Neuronal stem cell (in vitro differentiated cells): ENCODE measurements around the gene CIDEB.

Experiments used
- DNase-seq: peaks from one replicate; pipeline ENCODE4 v3.0.0-alpha.2; 2013; ENCODE audit warnings: low spot score
- H2AFZ ChIP-seq: one replicate; pipeline ENCODE4 v1.6.1; 2013; ENCODE audit warnings: mild to moderate bottlenecking, low read length, inconsistent platforms
- H2AK5ac ChIP-seq: 2 replicates; pipeline ENCODE4 v1.6.1; 2013; ENCODE audit warnings: low read depth, mild to moderate bottlenecking, inconsistent platforms, low read length, moderate library complexity, mixed read lengths
- H2BK120ac ChIP-seq: 2 replicates; pipeline ENCODE4 v1.6.1; 2013; ENCODE audit warnings: low read depth, mild to moderate bottlenecking, inconsistent platforms, low read length, moderate library complexity, mixed read lengths
- H2BK12ac ChIP-seq: one replicate; pipeline ENCODE4 v1.6.1; 2013; ENCODE audit warnings: low read length, inconsistent platforms
- H2BK15ac ChIP-seq: 2 replicates; pipeline ENCODE4 v1.6.1; 2013; ENCODE audit warnings: mild to moderate bottlenecking, low read length, inconsistent platforms, mixed read lengths
- H2BK5ac ChIP-seq: one replicate; pipeline ENCODE4 v1.6.1; 2013; ENCODE audit warnings: inconsistent platforms, mild to moderate bottlenecking, low read length, moderate library complexity
- H3K14ac ChIP-seq: one replicate; pipeline ENCODE4 v1.6.1; 2013; ENCODE audit warnings: low read length, inconsistent platforms
- H3K18ac ChIP-seq: 2 replicates; pipeline ENCODE4 v1.6.1; 2013; ENCODE audit warnings: low read length, inconsistent platforms
- H3K23ac ChIP-seq: 2 replicates; pipeline ENCODE4 v1.6.1; 2013; ENCODE audit warnings: low read depth, mild to moderate bottlenecking, mixed read lengths, low read length, inconsistent platforms; ENCODE audit not compliant: poor library complexity
- H3K27ac ChIP-seq: replicated peaks from 3 replicates; pipeline ENCODE4 v1.5.1; 2013; ENCODE audit warnings: low read length, inconsistent platforms
- H3K27me3 ChIP-seq, 3 experiments: 2 replicates each; pipeline ENCODE4 v1.6.1; 2013; ENCODE audit warnings: low read length in 3 of 3, mild to moderate bottlenecking in 2 of 3, inconsistent platforms in 1 of 3, low read depth in 1 of 3, mixed read lengths in 1 of 3, moderate library complexity in 1 of 3; ENCODE audit not compliant: control insufficient read depth in 3 of 3, insufficient read depth in 3 of 3
- H3K36me3 ChIP-seq, 2 donors: replicated peaks in 1 of 2; 2 replicates each; pipeline ENCODE4 v1.6.1; 2013; ENCODE audit warnings: low read length in 2 of 2; ENCODE audit not compliant: control insufficient read depth in 2 of 2, insufficient read depth in 2 of 2
- H3K4ac ChIP-seq: 2 replicates; pipeline ENCODE4 v1.6.1; 2013; ENCODE audit warnings: inconsistent platforms, mild to moderate bottlenecking, low read length, moderate library complexity
- H3K4me1 ChIP-seq, 2 donors: 1 replicate in 1 of 2; 2 replicates in 1 of 2; pipeline ENCODE4 v1.6.1; 2013; ENCODE audit warnings: low read length in 2 of 2, low read depth in 1 of 2; ENCODE audit not compliant: control insufficient read depth in 2 of 2, insufficient read depth in 1 of 2
- H3K4me2 ChIP-seq: one replicate; pipeline ENCODE4 v1.6.1; 2013; ENCODE audit warnings: mild to moderate bottlenecking, low read length, inconsistent platforms; ENCODE audit not compliant: insufficient read depth, poor library complexity, severe bottlenecking
- H3K4me3 ChIP-seq, 2 donors: 2 replicates each; pipeline ENCODE4 v1.5.1; 2013; ENCODE audit warnings: low read length in 2 of 2, mild to moderate bottlenecking in 2 of 2, inconsistent platforms in 1 of 2, moderate library complexity in 1 of 2
- H3K79me1 ChIP-seq: one replicate; pipeline ENCODE4 v1.6.1; 2013; ENCODE audit warnings: low read depth, mild to moderate bottlenecking, inconsistent platforms, low read length, moderate library complexity
- H3K9ac ChIP-seq: one replicate; pipeline ENCODE4 v1.6.1; 2013; ENCODE audit warnings: mild to moderate bottlenecking, low read depth, low read length, inconsistent platforms; ENCODE audit not compliant: poor library complexity
- H3K9me3 ChIP-seq, 2 donors: replicated peaks in 1 of 2; 2 replicates each; pipeline versions ENCODE3 to v1.6.1; 2013; ENCODE audit warnings: low read length in 2 of 2, mild to moderate bottlenecking in 2 of 2, inconsistent platforms in 1 of 2, low read depth in 1 of 2, mixed read lengths in 1 of 2, moderate library complexity in 1 of 2; ENCODE audit not compliant: control insufficient read depth in 2 of 2, insufficient read depth in 1 of 2
- H4K8ac ChIP-seq: one replicate; pipeline ENCODE4 v1.6.1; 2013; ENCODE audit warnings: low read depth, mild to moderate bottlenecking, inconsistent platforms, low read length, moderate library complexity
- H4K91ac ChIP-seq: one replicate; pipeline ENCODE4 v1.6.1; 2013; ENCODE audit warnings: low read length, low read depth, mild to moderate bottlenecking, inconsistent platforms; ENCODE audit not compliant: poor library complexity
- WGBS, 2 donors: extraction: QIAGEN DNeasy Blood & Tissue Kit; methylation state at CpG; one replicate each; pipeline ENCODE4 v1.1.7; 2013; ENCODE audit warnings: missing lambda C conversion rate in 2 of 2, mixed read lengths in 1 of 2; ENCODE audit not compliant: insufficient read length in 2 of 2, insufficient replicate concordance in 1 of 2; ENCODE audit errors: extremely low coverage in 2 of 2; 5-methylcytosine and 5-hydroxymethylcytosine counted together

The CIDEB gene

GRCh38 chr14:24304019-24304387 lies 3.8 kb downstream of the CIDEB start:
- Histone ChIP-seq H3K4me1 (peaks cover 7 to 9% of the 10 kb centered on the region in 2 donors), H4K91ac (peak overlapping the region; percentile 44), H3K23ac (no peak overlapping the region), H2BK5ac (no peak overlapping the region), H3K27me3 (no peaks in the 10 kb centered on the region), H2BK15ac (no peak overlapping the region), H4K8ac (no peak overlapping the region), H3K27ac (no peak overlapping the region), H3K18ac (no peak overlapping the region), H3K79me1 (peaks cover 7% of the 10 kb centered on the region), H2BK12ac (no peak overlapping the region), H3K9ac (no peak overlapping the region), H2AK5ac (no peak overlapping the region), H3K36me3 (peaks cover 44 to 78% of the 10 kb centered on the region in 2 donors), H3K14ac (no peak overlapping the region), H3K9me3 (no peaks in the 10 kb centered on the region), H3K4ac (no peak overlapping the region), H3K4me3 (no peak overlapping the region), H2BK120ac (no peak overlapping the region), H3K4me2 (no peak overlapping the region), H2AFZ (no peak overlapping the region)
- WGBS, 2 donors, result no CpG with 5 or more reads among the region's 11 CpGs
- no peak for DNase-seq

- H2BK12ac ChIP-seq, result no peak overlapping the region
- no peak for DNase-seq
- whole genome bisulfite sequencing, 2 donors, result no CpG with 5 or more reads among the region's 16 CpGs
Observed at GRCh38 chr14:24300326-24300980, 7.3 kb downstream of the CIDEB start.

DNA sequence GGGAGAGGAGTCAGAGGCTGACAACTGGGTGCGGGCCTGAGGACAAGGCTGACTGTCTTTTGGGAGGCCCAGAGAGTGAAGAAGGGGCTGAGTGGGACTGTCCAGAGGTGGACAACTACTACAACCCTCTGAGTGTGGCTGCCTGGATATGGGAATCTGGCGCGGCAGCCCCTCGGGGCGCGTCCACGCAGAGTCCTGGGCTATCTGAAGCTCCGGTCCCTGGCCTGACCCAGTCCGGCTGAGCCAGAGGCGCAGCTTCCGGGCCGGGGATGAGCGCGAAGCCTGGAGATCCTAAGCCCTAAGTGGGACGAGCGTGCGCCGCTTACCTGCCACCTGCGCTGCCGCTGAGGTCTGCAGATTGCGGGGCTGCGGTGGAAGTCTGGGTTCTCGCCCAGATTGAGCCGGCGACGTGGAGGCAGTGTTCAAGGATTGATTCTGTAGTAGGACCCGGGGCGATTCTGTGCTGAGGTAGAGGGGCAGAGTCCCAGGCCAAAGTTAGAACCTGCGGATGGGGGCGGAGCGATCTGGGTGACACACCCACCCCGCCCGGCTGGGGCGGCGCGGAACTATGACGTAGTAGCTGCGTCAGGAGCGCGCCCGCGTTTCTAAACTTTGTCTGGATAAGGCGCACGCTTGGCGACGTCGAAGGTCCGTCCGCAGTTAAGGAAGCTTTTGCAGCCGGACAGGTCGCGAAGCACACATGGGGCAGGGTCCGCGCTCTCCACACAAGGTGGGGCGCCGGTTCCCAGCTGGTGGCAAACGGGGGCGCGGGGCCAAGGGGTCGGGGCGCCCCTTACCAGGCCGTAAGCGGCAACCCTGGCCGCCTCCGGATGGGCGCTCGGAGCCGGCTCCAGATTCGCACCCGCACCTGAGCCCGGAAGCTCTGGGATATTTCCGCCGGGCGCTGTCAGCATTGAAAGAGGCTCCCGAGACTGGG lies 8.3 kb downstream of the CIDEB start, which contains the start of the genes DHRS1 and NOP9:
TSS of gene DHRS1 (minus strand) at position 526 of the 937 bp plus-strand sequence. CDS start 674 bp downstream, outside the sequence.
TSS of gene NOP9 (plus strand) at position 596 of the 937 bp plus-strand sequence. CDS start at position 701, 105 bp downstream.
- no peak within 1 kb of the TSS for H2BK12ac ChIP-seq
- WGBS, 2 donors, result no CpG with 5 or more reads among the region's 75 CpGs
- no peak within 1 kb of the TSS for H4K8ac ChIP-seq
- H3K4me3 ChIP-seq, result peak within 1 kb of the TSS; percentile 91 to 98
- peak within 1 kb of the TSS; percentile 92 for H3K9ac ChIP-seq
- H2AK5ac ChIP-seq, result peak within 1 kb of the TSS; percentile 27
- H3K23ac ChIP-seq, result no peak within 1 kb of the TSS
- peak within 1 kb of the TSS; percentile 67 for H2BK5ac ChIP-seq
- peak within 1 kb of the TSS; percentile 88 for H3K4me2 ChIP-seq
- peak within 1 kb of the TSS; percentile 97 for H3K18ac ChIP-seq
- H2AFZ ChIP-seq, result peak within 1 kb of the TSS; percentile 99
- H3K9me3 ChIP-seq, result no peaks in the 10 kb centered on the region
- H3K36me3 ChIP-seq, result peaks cover 33 to 58% of the 10 kb centered on the region in 2 donors
- peaks cover 7% of the 10 kb centered on the region for H3K79me1 ChIP-seq
- H3K27me3 ChIP-seq, result no peaks in the 10 kb centered on the region
- H3K14ac ChIP-seq, result no peak within 1 kb of the TSS
- H3K27ac ChIP-seq, result no peak within 1 kb of the TSS
- no peak within 1 kb of the TSS for H2BK15ac ChIP-seq
- H2BK120ac ChIP-seq, result no peak within 1 kb of the TSS
- H4K91ac ChIP-seq, result no peak within 1 kb of the TSS
- peak; percentile 91 for DNase-seq
- peaks cover 9 to 11% of the 10 kb centered on the region in 2 donors for H3K4me1 ChIP-seq
- H3K4ac ChIP-seq, result no peak within 1 kb of the TSS

More at GRCh38 chr14:24300326-24300980, 7.3 kb downstream of the CIDEB start:
- Histone ChIP-seq H2BK15ac (no peak overlapping the region), H3K18ac (no peak overlapping the region), H3K4me3 (peak overlapping the region; percentile 91 to 98), H4K8ac (no peak overlapping the region), H3K23ac (no peak overlapping the region), H3K9me3 (no peaks in the 10 kb centered on the region), H3K4me1 (peaks cover 9 to 11% of the 10 kb centered on the region in 2 donors), H4K91ac (no peak overlapping the region), H2BK120ac (no peak overlapping the region), H2BK5ac (no peak overlapping the region), H3K14ac (no peak overlapping the region), H3K9ac (peak overlapping the region; percentile 75), H3K79me1 (peaks cover 7% of the 10 kb centered on the region), H3K27me3 (no peaks in the 10 kb centered on the region), H3K4ac (no peak overlapping the region), H2AFZ (peak overlapping the region; percentile 99), H2AK5ac (no peak overlapping the region), H3K4me2 (peak overlapping the region; percentile 88), H3K27ac (no peak overlapping the region), H3K36me3 (peaks cover 40 to 58% of the 10 kb centered on the region in 2 donors)

- Histone ChIP-seq H3K4me2 (peak overlapping the region; percentile 83), H3K9me3 (no peaks in the 10 kb centered on the region), H3K18ac (no peak overlapping the region), H3K9ac (no peak overlapping the region), H2BK5ac (peak overlapping the region; percentile 67), H4K91ac (no peak overlapping the region), H2AFZ (peak overlapping the region; percentile 99), H3K27me3 (no peaks in the 10 kb centered on the region), H2BK15ac (no peak overlapping the region), H3K4me3 (peak overlapping the region; percentile 91 to 98), H3K27ac (no peak overlapping the region), H2AK5ac (no peak overlapping the region), H2BK120ac (no peak overlapping the region), H3K23ac (no peak overlapping the region), H3K4me1 (peaks cover 9 to 11% of the 10 kb centered on the region in 2 donors), H4K8ac (no peak overlapping the region), H3K79me1 (peaks cover 7% of the 10 kb centered on the region), H3K36me3 (peaks cover 27 to 51% of the 10 kb centered on the region in 2 donors), H2BK12ac (no peak overlapping the region), H3K14ac (no peak overlapping the region), H3K4ac (no peak overlapping the region)
- no peak for DNase-seq
- no CpG with 5 or more reads among the region's 7 CpGs for WGBS, 2 donors
Observed at GRCh38 chr14:24298892-24299254, 8.9 kb downstream of the CIDEB start.
